H9 (cell line): Measurements from ENCODE around the gene IRS2. TPM values are rescaled to one million over a fixed set of nuclear protein-coding genes. Genes with fewer than 3 reads are reported as not detected.

Experiments used
- DNase-seq: peaks from one replicate; pipeline ENCODE4 v3.0.0-alpha.2; 2017
- H2AFZ ChIP-seq: one replicate; pipeline ENCODE4 v1.6.1; 2013; ENCODE audit warnings: mild to moderate bottlenecking, low read length, control low read depth, moderate library complexity
- H2AK5ac ChIP-seq: 2 replicates; pipeline ENCODE4 v1.6.1; 2013; ENCODE audit warnings: low read length, control low read depth, mixed read lengths; ENCODE audit not compliant: insufficient read length
- H2BK120ac ChIP-seq: one replicate; pipeline ENCODE4 v1.6.1; 2013; ENCODE audit warnings: low read depth, mild to moderate bottlenecking, low read length, control low read depth, inconsistent platforms; ENCODE audit not compliant: poor library complexity, severe bottlenecking
- H2BK12ac ChIP-seq: 2 replicates; pipeline ENCODE4 v1.6.1; 2013; ENCODE audit warnings: low read length, control low read depth, mixed read lengths, low read depth; ENCODE audit not compliant: insufficient read length
- H2BK15ac ChIP-seq: 2 replicates; pipeline ENCODE4 v1.6.1; 2013; ENCODE audit warnings: low read depth, low read length, control low read depth
- H2BK20ac ChIP-seq: one replicate; pipeline ENCODE4 v1.6.1; 2013; ENCODE audit warnings: low read depth, mild to moderate bottlenecking, low read length, control low read depth, inconsistent platforms; ENCODE audit not compliant: poor library complexity, severe bottlenecking
- H2BK5ac ChIP-seq: 2 replicates; pipeline ENCODE4 v1.6.1; 2013; ENCODE audit warnings: low read length, control low read depth, mixed read lengths; ENCODE audit not compliant: insufficient read length
- H3K14ac ChIP-seq: 2 replicates; pipeline ENCODE4 v1.6.1; 2013; ENCODE audit warnings: low read length, control low read depth; ENCODE audit not compliant: insufficient read depth
- H3K18ac ChIP-seq: 2 replicates; pipeline ENCODE4 v1.6.1; 2013; ENCODE audit warnings: low read depth, mild to moderate bottlenecking, mixed read lengths, low read length, control low read depth; ENCODE audit not compliant: insufficient read length
- H3K23ac ChIP-seq: 2 replicates; pipeline ENCODE4 v1.6.1; 2013; ENCODE audit warnings: low read length, control low read depth, mixed read lengths, low read depth; ENCODE audit not compliant: insufficient read length
- H3K23me2 ChIP-seq: 2 replicates; pipeline ENCODE4 v1.6.1; 2013; ENCODE audit warnings: low read depth, mild to moderate bottlenecking, mixed read lengths, low read length, control low read depth; ENCODE audit not compliant: insufficient read length, poor library complexity, severe bottlenecking
- H3K27ac ChIP-seq: 2 replicates; pipeline ENCODE4 v1.5.1; 2013; ENCODE audit warnings: low read length, control low read depth, mixed read lengths, low read depth; ENCODE audit not compliant: insufficient read length
- H3K27me3 ChIP-seq: 2 replicates; pipeline ENCODE4 v1.6.1; 2013; ENCODE audit warnings: low read length, control low read depth, inconsistent platforms; ENCODE audit not compliant: insufficient read depth
- H3K4ac ChIP-seq: 2 replicates; pipeline ENCODE4 v1.6.1; 2013; ENCODE audit warnings: low read depth, mild to moderate bottlenecking, control low read depth, inconsistent platforms, low read length, moderate library complexity
- H3K4me1 ChIP-seq: 2 replicates; pipeline ENCODE4 v1.6.1; 2013; ENCODE audit warnings: low read length, control low read depth, inconsistent platforms; ENCODE audit not compliant: insufficient read depth
- H3K4me2 ChIP-seq: 2 replicates; pipeline ENCODE4 v1.6.1; 2013; ENCODE audit warnings: low read length, control low read depth, mixed read lengths; ENCODE audit not compliant: insufficient read length, insufficient read depth
- H3K56ac ChIP-seq: 2 replicates; pipeline ENCODE4 v1.6.1; 2013; ENCODE audit warnings: low read depth, mild to moderate bottlenecking, mixed read lengths, low read length, control low read depth; ENCODE audit not compliant: insufficient read length
- H3K79me1 ChIP-seq: 2 replicates; pipeline ENCODE4 v1.6.1; 2013; ENCODE audit warnings: low read depth, mild to moderate bottlenecking, moderate library complexity, low read length, control low read depth, inconsistent platforms; ENCODE audit not compliant: insufficient read depth, poor library complexity, severe bottlenecking
- H3K79me2 ChIP-seq: 2 replicates; pipeline ENCODE4 v1.6.1; 2013; ENCODE audit warnings: low read length, control low read depth, inconsistent platforms; ENCODE audit not compliant: insufficient read depth
- H3K9ac ChIP-seq: 2 replicates; pipeline ENCODE4 v1.6.1; 2013; ENCODE audit warnings: low read length, control low read depth, mixed read lengths; ENCODE audit not compliant: insufficient read length; ENCODE audit errors: extremely low read depth
- H3K9me3 ChIP-seq: one replicate; pipeline ENCODE4 v1.6.1; 2013; ENCODE audit warnings: low read depth, low read length, inconsistent platforms; ENCODE audit not compliant: control insufficient read depth
- H3T11ph ChIP-seq: one replicate; pipeline ENCODE4 v1.6.1; 2013; ENCODE audit warnings: mild to moderate bottlenecking, low read length, control low read depth, inconsistent platforms
- H4K20me1 ChIP-seq: one replicate; pipeline ENCODE4 v1.6.1; 2013; ENCODE audit not compliant: control insufficient read depth, insufficient read length, insufficient read depth
- H4K5ac ChIP-seq: 2 replicates; pipeline ENCODE4 v1.6.1; 2013; ENCODE audit warnings: low read depth, mild to moderate bottlenecking, mixed read lengths, low read length, control low read depth; ENCODE audit not compliant: insufficient read length
- H4K8ac ChIP-seq: replicated peaks from 2 replicates; pipeline ENCODE4 v1.6.1; 2013; ENCODE audit warnings: low read length, control low read depth, mixed read lengths, low read depth; ENCODE audit not compliant: insufficient read length
- H4K91ac ChIP-seq: 2 replicates; pipeline ENCODE4 v1.6.1; 2013; ENCODE audit warnings: low read depth, mild to moderate bottlenecking, moderate library complexity, mixed read lengths, low read length, control low read depth; ENCODE audit not compliant: insufficient read length
- H3K27ac Mint-ChIP-seq, 3 experiments: 2 replicates in 2 of 3; 3 replicates in 1 of 3; pipeline ENCODE4 v1.8.0; 2020 to 2021; ENCODE audit warnings: mixed read lengths in 3 of 3, mild to moderate bottlenecking in 1 of 3, moderate library complexity in 1 of 3
- H3K27me3 Mint-ChIP-seq: 2 replicates; pipeline ENCODE4 v1.8.0; 2021; ENCODE audit warnings: low read depth, mild to moderate bottlenecking, moderate library complexity, mixed read lengths
- H3K36me3 Mint-ChIP-seq, 3 experiments: 2 replicates in 2 of 3; 3 replicates in 1 of 3; pipeline ENCODE4 v1.8.0; 2020 to 2021; ENCODE audit warnings: low read depth in 3 of 3, mixed read lengths in 3 of 3; ENCODE audit not compliant: insufficient read depth in 1 of 3
- H3K4me1 Mint-ChIP-seq, 2 experiments: 2 replicates each; pipeline ENCODE4 v1.8.0; 2020; ENCODE audit warnings: mixed read lengths in 2 of 2
- H3K4me3 Mint-ChIP-seq, 2 experiments: 2 replicates in 1 of 2; 3 replicates in 1 of 2; pipeline ENCODE4 v1.8.0; 2020 to 2021; ENCODE audit warnings: mild to moderate bottlenecking in 2 of 2, mixed read lengths in 2 of 2, moderate library complexity in 1 of 2
- H3K9me3 Mint-ChIP-seq, 2 experiments: 2 replicates in 1 of 2; 3 replicates in 1 of 2; pipeline ENCODE4 v1.8.0; 2020; ENCODE audit warnings: mild to moderate bottlenecking in 2 of 2, mixed read lengths in 2 of 2, moderate library complexity in 1 of 2
- WGBS: extraction: QIAGEN DNeasy Blood & Tissue Kit; methylation state at CpG from one replicate; pipeline ENCODE4 v1.1.7; 2013; ENCODE audit warnings: missing lambda C conversion rate, low lambda C conversion rate, mixed read lengths; ENCODE audit not compliant: insufficient read length; ENCODE audit errors: extremely low coverage; 5-methylcytosine and 5-hydroxymethylcytosine counted together
- total RNA-seq: library from RNA; stranded (reverse); gene quantifications from 2 replicates; pipeline ENCODE4 v1.2.1, GENCODE V29; 2021
- TF ChIP-seq, protein P1 (sequence below): fragments of 200-600 bp; sonication (generic); conservative IDR thresholded peaks from 3 replicates; pipeline ENCODE4 v1.8.0; 2021; ENCODE audit warnings: antibody characterized with exemption, mild to moderate bottlenecking

The IRS2 gene
- total RNA-seq, 1 experiment from 2014 or later: 10.1 TPM

GRCh38 chr13:109730812-109731335 lies 55.5 kb downstream of the IRS2 start:
- Histone ChIP-seq H2BK5ac (no peak overlapping the region), H4K91ac (no peak overlapping the region), H3K23ac (no peak overlapping the region), H3K18ac (no peak overlapping the region), H2AK5ac (no peak overlapping the region), H3K23me2 (no peaks in the 10 kb centered on the region), H2BK20ac (no peak overlapping the region), H2BK15ac (no peak overlapping the region), H4K20me1 (no peaks in the 10 kb centered on the region), H2BK120ac (no peak overlapping the region), H2AFZ (no peak overlapping the region), H4K8ac (no peak overlapping the region), H3K79me1 (no peaks in the 10 kb centered on the region), H3K14ac (no peak overlapping the region), H2BK12ac (no peak overlapping the region), H3K27ac (no peak overlapping the region), H3K56ac (no peak overlapping the region), H3T11ph (no peak overlapping the region), H3K4me2 (no peak overlapping the region), H4K5ac (no peak overlapping the region), H3K79me2 (no peaks in the 10 kb centered on the region), H3K4me1 (peaks cover 7% of the 10 kb centered on the region; the same call in 1 of the 2 replicates), H3K4ac (no peak overlapping the region), H3K9me3 (no peaks in the 10 kb centered on the region), H3K27me3 (no peaks in the 10 kb centered on the region), H3K9ac (no peak overlapping the region)
- H3K27ac Mint-ChIP-seq: no peak overlapping the region
- H3K4me1 Mint-ChIP-seq: peaks cover 15 to 23% of the 10 kb centered on the region in 2 experiments
- TF ChIP-seq, protein P1, sequence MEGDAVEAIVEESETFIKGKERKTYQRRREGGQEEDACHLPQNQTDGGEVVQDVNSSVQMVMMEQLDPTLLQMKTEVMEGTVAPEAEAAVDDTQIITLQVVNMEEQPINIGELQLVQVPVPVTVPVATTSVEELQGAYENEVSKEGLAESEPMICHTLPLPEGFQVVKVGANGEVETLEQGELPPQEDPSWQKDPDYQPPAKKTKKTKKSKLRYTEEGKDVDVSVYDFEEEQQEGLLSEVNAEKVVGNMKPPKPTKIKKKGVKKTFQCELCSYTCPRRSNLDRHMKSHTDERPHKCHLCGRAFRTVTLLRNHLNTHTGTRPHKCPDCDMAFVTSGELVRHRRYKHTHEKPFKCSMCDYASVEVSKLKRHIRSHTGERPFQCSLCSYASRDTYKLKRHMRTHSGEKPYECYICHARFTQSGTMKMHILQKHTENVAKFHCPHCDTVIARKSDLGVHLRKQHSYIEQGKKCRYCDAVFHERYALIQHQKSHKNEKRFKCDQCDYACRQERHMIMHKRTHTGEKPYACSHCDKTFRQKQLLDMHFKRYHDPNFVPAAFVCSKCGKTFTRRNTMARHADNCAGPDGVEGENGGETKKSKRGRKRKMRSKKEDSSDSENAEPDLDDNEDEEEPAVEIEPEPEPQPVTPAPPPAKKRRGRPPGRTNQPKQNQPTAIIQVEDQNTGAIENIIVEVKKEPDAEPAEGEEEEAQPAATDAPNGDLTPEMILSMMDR: no peak
- no peaks in the 10 kb centered on the region; a peak in 1 of 7 replicates for H3K36me3 Mint-ChIP-seq
- WGBS: no CpG with 5 or more reads among the region's 13 CpGs
- peaks cover 4% of the 10 kb centered on the region; the same call in 1 of the 2 replicates for H3K27me3 Mint-ChIP-seq
- no peak for DNase-seq
- peaks cover 0 to 5% of the 10 kb centered on the region in 2 experiments; a peak in 2 of 5 replicates for H3K9me3 Mint-ChIP-seq
- no peak overlapping the region for H3K4me3 Mint-ChIP-seq
